ENCODE results near the gene DECR2.

The DECR2 gene

DNA sequence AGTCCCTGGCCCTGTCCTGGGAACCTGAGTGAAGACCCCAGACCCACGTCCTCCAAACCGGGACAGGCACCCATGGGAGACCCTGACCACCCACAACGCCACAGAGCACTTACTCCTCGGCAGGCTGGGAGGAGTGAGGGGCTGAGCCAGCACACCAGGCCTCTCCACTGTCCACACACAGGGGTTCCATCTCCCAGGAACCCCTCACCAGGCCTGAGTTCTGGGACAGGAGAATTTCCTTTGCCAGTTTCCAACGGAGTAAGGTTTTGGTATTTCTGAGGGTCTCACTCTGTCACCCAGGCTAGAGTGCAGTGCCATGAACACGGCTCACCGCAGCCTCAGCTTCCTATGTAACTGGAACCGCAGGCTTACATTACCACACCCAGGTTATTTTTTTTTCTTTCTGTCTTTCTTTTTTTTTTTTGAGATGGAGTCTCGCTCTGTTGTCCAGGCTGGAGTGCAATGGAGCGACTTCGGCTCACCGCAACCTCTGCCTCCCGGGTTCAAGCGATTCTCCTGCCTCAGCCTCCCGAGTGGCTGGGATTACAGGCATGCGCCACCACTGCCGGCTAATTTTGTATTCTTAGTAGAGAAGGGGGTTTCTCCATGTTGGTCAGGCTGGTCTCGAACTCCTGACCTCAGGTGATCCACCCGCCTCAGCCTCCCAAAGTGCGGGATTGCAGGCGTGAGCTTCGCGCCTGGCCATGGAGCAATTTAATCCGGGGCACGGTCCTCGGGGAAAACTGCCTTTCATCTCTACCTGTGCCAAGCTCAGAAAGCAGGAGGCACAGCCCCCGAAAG, 21.5 kb upstream of the DECR2 start:
- no peak for DNase-seq

DNA sequence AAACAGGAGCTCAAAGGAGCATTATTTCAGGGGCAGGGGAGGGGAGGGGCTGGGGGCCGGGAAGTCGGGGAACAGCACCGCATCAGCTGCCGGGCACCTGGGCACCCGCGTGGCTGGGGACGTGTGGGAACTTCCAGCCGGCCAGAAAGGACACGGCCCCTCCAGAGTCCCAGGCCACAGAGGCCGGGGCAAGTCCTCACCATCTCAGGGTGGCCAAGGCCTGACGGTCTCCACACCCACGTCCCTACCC, 21.0 kb upstream of the DECR2 start:
- no peak for DNase-seq

DNA sequence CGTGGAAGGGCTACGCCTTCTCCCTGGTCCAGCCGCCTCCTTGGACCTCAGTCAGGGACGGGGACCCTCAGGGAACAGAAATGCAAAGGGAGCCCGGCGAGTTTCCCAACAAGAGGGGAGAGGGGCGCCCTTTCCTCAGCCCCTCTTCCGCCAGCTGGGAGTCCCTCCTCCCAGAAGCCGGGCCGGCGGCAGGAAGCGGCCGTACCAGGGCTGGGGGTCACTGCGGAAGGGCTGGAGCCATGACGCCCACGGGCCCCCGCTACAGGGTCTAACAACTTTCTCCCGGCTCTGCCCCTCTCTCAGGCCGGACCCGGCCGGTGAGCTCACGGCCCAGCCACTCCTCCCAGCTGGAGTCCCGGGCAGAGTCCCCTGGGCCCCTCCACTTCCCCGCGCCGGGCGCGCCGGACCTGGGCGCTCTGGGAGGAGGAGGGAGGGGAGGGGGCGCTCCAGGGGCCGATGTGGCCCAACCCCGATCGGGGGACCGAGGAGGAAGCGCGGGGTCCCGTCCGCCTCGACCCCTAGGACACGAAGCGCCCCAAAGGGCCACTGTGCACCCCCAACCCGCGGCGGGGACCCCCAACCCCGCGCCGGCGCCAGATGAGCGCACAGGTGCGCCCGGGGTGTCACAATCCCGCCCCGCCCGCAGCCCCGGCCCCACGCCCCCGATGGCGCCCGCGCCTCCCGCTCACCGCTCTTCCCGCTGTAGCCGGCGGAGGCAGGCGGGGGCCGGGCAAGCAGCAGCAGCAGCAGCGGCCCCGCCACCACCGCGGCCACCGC, 20.5 kb upstream of the DECR2 start:
- DNase-seq, result no peak

DNA sequence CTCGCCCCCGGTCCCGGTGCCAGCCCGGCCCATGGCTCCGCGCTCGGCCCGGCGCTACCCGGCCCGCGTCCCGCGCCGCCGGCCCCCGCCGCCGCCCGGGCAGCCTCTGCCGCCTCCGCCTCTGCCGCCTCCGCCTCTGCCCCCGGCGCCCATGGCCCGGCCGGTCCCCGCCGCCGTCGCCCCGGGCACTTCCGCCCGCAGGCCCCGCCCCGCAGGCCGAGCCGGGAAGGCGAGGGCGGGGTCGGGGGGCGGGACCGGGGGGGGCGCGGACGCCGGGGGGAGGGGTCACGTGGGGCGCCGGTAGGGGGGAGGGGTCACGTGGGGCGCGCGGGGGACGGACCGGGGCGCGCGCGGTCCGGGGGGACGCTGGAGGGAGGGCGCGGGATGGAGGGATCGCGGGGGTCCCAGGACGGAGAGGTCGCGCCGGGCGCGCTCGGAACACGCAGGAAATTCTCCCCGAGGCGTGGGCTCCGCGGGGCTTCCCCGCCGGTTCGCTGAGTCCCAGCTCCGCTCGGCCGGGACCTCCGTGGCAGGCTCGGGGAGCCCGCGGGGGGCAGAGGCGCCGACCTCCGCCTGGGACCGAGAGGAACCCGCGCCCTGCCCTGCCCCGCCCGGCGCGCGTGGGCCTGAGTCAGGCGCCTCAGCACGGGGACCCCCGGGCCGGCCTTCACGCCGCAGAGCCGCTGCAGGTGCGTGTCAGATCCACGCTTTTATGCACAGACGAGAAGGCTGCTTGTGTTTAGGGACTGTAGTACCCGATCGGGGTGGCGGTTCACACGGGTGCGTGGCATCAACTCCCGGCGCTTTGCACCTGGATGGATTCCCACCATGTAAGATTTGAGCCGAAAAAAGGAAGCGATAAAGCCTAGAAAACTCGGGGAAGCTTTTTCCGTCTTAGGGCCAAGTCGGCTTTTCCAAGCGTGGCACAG, 19.6 kb upstream of the DECR2 start, which contains the start of gene PGAP6:
TSS of gene PGAP6 (minus strand) at position 190 of the 929 bp plus-strand sequence. CDS start at position 33, 157 bp downstream.
- DNase-seq, result peak; percentile 44

DNA sequence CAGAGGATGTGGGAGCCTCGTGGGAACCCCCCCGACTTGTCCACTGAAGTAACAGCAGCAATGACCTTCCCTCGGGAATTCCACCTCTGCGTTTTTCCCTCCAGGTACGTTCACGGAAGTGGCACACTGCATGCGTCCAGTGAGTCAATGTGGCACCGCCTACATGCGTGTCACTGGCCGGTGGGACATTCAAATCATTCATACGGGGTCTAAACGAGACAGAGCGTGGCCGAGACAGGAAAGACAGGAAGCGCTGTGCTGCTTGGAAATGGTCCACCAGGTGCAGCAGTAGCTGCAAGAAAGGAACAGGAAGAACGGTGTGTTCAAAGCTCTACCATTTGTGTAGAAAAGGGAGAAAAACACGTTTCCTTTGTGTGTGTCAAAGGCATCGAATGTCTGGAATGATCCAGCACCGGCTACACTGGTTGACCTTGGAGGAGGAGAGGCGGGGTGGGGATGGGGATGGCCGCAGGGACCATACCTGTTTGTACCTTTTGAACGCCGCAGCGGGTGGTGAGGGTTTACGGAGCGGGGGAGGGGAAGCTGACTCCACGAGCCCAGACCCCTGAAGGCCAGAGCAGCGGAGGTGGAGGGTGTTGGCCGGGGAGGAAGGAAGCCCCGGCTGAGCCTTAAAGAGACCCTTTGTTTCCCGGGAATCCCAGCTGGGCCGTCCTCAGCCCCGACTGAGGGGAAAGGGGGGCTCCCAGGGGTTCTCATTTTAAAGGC, 18.2 kb upstream of the DECR2 start:
- peak; percentile 4 for DNase-seq

DNA sequence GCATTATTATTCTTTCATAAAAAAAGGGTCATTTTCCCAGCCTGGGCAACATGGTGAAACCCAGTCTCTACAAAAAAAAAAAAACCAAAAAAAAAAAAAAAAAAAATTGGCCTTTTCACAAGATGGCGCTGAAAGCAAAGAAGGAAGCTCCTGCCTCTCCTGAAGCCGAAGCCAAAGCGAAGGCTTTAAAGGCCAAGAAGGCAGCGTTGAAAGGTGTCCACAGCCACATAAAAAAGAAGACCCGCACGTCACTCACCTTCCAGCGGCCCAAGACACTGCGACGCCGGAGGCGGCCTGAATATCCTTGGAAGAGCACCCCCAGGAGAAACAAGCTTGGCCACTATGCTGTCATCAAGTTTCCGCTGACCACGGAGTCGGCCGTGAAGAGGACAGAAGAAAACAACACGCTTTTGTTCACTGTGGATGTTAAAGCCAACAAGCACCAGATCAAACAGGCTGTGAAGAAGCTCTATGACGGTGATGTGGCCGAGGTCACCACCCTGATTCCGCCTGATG, 15.0 kb upstream of the DECR2 start:
- DNase-seq, result peak; percentile 19

DNA sequence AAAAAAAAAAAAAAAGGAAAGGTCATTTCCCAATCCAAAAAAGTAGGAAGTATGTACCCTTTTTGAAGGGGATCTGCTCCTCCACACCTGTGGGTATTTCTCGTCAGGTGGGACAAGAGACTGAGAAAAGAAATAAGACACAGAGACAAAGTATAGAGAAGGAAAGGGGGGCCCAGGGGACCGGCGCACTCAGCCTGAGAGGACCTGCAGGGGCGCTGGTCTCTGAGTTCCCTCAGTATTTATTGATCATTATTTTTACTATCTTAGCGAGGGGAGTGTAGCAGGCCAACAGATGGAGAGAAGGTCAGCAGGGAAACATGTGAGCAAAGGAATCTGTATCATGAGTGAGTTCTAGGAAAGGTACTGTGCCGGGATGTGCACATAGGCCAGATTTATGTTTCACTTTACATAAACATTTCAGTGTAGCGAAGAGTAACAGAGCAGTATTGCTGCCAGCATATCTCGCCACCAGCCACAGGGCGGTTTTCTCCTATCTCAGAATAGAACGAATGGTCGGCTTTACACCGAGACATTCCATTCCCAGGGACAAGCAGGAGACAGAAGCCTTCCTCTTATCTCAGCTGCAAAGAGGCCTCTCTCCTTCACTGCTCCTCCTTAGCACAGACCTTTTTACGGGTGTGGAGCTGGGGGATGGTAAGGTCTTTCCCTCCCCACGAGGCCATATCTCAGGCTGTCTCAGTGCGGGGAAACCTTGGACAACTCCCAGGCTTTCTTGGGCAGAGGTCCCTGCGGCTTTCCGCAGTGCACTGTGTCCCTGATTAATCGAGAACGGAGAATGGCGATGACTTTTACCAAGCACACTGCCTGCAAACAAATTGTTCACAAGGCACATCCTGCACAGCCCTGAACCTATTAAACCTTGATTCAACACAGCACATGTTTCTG, 13.7 kb upstream of the DECR2 start:
- peak; percentile 37 for DNase-seq

DNA sequence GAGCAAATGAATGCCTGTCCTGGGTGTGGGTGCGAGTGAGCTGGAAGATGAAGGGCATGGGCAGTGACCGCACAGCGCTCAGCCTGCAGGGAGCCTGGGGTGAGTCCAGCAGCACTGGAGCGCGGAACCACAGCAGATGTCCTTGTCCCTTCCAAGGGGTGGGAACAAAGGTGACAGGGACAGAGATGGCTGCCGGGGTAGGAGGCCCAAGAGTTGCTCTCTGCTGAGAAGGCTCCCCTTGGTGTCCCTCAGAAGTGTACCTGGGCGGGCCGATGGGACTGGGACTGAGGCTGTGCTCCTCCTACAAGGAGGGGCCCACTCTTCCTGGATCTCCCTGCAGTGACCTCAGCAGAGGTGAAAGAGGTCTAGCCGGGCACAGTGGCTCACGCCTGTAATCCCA, 12.3 kb upstream of the DECR2 start:
- no peak for DNase-seq

GRCh38 chr16:391885-392335, 9.8 kb upstream of the DECR2 start:
- DNase-seq, result peak; percentile 28

GRCh38 chr16:392450-393030, 9.1 kb upstream of the DECR2 start:
- DNase-seq, result no peak

DNA sequence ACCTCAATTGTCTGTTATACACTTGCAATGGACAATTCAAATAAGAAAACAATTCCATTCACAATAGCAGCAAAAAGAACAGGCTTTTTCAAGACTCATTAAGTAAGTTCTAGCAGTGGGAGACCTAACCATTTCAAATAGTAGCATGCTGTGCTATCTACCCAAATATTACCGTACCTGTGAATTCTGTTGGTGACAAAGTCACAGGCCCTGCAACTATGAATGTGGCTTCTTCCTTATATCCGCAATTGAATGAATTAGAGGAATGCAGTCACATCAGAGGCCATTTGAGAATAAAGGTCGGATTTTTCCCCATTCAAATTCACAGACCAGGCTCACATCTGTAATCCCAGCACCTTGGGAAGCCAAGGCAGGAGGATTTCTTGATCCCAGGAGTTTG, 5.5 kb upstream of the DECR2 start:
- no peak for DNase-seq

DNA sequence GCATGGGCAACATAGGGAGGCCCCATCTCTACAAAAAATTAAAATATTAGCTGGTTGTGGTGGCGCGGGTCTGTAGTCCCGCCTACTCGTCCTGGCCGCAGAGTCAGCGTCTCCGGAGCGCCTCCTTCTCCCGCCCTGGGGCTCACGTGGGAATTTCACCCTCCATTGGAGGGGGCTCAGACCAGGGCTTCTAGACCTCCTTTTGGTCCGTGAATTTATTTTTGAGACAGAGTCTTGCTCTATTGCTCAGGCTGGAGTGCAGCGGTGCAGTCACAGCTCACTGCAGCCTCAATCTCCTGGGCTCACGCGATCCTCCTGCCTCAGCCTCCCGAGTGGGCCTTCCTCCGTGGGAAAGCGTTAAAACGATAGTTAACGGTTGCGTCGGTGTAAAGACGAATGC, 5.1 kb upstream of the DECR2 start:
- peak; percentile 75 for DNase-seq

- no peak for DNase-seq
Observed at GRCh38 chr16:397135-397661, 4.5 kb upstream of the DECR2 start, which contains the start of gene NME4. TSS of gene NME4 (plus strand) at chr16:397199. CDS start at chr16:397223, 24 bp downstream.

- DNase-seq, result peak; percentile 16
Observed at GRCh38 chr16:397736-398332, 3.9 kb upstream of the DECR2 start.

DNA sequence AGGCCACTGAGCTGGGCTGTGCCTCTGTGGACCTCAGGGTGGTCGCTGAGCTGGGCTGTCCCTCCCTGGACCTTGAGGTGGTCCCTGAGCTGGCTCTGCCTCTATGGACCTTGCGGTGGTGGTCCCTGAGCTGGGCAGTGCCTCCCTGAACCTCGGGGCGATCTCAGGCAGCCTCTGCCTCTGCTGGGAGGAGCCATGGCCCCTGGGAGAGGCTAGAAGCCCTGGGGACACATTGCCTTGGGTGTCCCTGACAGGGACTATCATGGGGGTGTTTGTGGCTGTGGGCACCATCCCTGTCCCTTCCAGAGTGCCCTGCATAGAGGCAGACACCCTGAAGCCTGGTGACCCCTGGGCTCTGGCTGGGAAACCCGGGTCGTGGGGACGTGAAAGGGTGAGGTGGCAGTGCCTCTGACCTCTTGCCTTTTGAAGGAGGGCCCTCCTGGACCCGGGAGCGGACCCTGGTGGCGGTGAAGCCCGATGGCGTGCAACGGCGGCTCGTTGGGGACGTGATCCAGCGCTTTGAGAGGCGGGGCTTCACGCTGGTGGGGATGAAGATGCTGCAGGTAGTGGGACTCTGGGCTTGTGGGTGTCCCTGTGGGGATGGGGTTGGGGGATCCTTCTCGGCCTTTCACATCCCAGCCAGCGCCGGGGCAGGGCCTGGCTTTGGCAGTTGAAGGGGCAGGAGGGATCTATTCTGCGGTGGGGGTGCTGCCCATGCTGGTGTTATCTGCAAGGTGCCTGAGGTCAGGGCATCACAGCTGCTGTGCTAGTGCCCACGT, 2.9 kb upstream of the DECR2 start:
- no peak for DNase-seq

DNA sequence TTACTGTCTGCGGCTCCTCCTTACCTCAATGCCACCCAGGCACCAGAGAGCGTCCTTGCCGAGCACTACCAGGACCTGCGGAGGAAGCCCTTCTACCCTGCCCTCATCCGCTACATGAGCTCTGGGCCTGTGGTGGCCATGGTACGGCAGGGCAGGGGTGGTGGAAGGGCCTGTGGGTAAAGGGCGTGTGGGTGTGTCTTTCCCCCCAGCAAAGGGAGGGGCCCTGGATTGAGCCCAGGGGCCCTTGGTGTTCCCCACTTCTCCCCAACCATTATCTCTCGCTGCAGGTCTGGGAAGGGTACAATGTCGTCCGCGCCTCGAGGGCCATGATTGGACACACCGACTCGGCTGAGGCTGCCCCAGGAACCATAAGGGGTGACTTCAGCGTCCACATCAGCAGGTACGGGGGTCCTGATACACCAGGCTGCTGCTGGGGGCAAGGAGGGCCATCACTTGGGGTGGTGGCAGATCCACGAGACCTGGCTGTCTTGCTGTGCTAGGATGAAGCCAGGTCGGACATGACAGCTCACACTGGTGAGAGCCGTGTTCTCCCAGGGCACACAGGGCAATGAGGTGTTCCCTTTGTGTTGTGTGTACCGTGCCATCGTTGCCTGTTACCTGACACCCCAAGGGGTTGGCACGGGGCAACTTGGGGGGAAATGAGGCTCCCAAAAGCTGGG, 2.2 kb upstream of the DECR2 start:
- DNase-seq, result no peak

DNA sequence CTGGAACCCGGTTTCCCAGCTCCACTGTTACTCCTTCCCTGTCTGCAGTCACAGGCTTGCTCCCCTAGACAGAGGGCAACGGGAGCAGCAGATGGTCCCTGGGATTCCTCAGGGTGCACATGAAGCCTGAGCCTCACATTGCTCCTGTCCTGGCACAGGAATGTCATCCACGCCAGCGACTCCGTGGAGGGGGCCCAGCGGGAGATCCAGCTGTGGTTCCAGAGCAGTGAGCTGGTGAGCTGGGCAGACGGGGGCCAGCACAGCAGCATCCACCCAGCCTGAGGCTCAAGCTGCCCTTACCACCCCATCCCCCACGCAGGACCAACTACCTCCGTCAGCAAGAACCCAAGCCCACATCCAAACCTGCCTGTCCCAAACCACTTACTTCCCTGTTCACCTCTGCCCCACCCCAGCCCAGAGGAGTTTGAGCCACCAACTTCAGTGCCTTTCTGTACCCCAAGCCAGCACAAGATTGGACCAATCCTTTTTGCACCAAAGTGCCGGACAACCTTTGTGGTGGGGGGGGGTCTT, 1.6 kb upstream of the DECR2 start:
- no peak for DNase-seq

GRCh38 chr16:404971-405486, 3.3 kb downstream of the DECR2 start:
- DNase-seq, result no peak
